OCI-LY7 (cell line): ENCODE results near the gene CHD8. TPM values are rescaled to one million over a fixed set of nuclear protein-coding genes. Genes with fewer than 3 reads are reported as not detected.

Experiments used
- BruUV-seq: library from RNA; stranded (reverse); fragments of 400-500 nt; replicated peaks from 2 replicates; lab custom pipeline; 2021; lab: Mats Ljungman, UMichigan
- CTCF ChIA-PET: fragments of 300-600 bp; sonication (Branson Sonifier 250); formaldehyde crosslinking; loops from one replicate; lab custom pipeline; 2022; ENCODE audit warnings: antibody characterized with exemption; ENCODE audit not compliant: unreplicated experiment; lab: Charles Lee
- POLR2A ChIA-PET: fragments of 300-600 bp; sonication (Branson Sonifier 250); formaldehyde crosslinking; loops from one replicate; lab custom pipeline; 2022; ENCODE audit warnings: antibody characterized with exemption; lab: Charles Lee
- DNase-seq: peaks from one replicate; pipeline ENCODE4 v3.0.0-alpha.2; 2015; ENCODE audit warnings: low spot score
- H2AFZ ChIP-seq: fragments of 200-600 bp; sonication (generic), shearing (Covaris generic); 2 replicates; pipeline ENCODE4 v1.6.1; 2014; ENCODE audit warnings: mild to moderate bottlenecking, antibody characterized with exemption, low read length, moderate library complexity
- H3K27ac ChIP-seq: fragments of 200-600 bp; sonication (generic); 2 replicates; pipeline ENCODE4 v1.5.1; 2014; ENCODE audit warnings: mixed run types, low read depth, mild to moderate bottlenecking, moderate library complexity, low read length, inconsistent platforms; ENCODE audit not compliant: poor library complexity, severe bottlenecking
- H3K36me3 ChIP-seq: fragments of 200-600 bp; sonication (generic); 2 replicates; pipeline ENCODE4 v1.6.1; 2014; ENCODE audit warnings: mild to moderate bottlenecking, antibody characterized with exemption, low read length, moderate library complexity, mixed read lengths; ENCODE audit not compliant: insufficient read depth
- H3K4me1 ChIP-seq: fragments of 200-600 bp; sonication (generic); 2 replicates; pipeline ENCODE4 v1.5.1; 2014; ENCODE audit warnings: mild to moderate bottlenecking, low read length; ENCODE audit not compliant: insufficient read depth, poor library complexity, severe bottlenecking
- H3K4me2 ChIP-seq: fragments of 200-600 bp; sonication (generic); 2 replicates; pipeline ENCODE4 v1.6.1; 2014; ENCODE audit warnings: mild to moderate bottlenecking, low read length
- H3K4me3 ChIP-seq: fragments of 200-600 bp; sonication (generic); 2 replicates; pipeline ENCODE4 v1.5.1; 2014; ENCODE audit warnings: mild to moderate bottlenecking, low read depth, low read length; ENCODE audit not compliant: poor library complexity, severe bottlenecking
- H3K79me2 ChIP-seq: fragments of 200-600 bp; sonication (generic); 2 replicates; pipeline ENCODE4 v1.6.1; 2016; ENCODE audit warnings: low read depth, mild to moderate bottlenecking, low read length, moderate library complexity, mixed read lengths; ENCODE audit not compliant: insufficient read depth
- H3K9me2 ChIP-seq: fragments of 200-600 bp; sonication (generic); 2 replicates; pipeline ENCODE4 v1.6.1; 2016; ENCODE audit warnings: mild to moderate bottlenecking, low read length, mixed read lengths; ENCODE audit not compliant: insufficient read depth
- H3K9me3 ChIP-seq: fragments of 200-600 bp; sonication (generic); 2 replicates; pipeline ENCODE4 v1.6.1; 2014; ENCODE audit warnings: mild to moderate bottlenecking, mixed run types, low read length, mixed read lengths
- H4K20me1 ChIP-seq: fragments of 200-600 bp; sonication (generic); 2 replicates; pipeline ENCODE4 v1.6.1; 2014; ENCODE audit warnings: mild to moderate bottlenecking, antibody characterized with exemption, low read length, moderate library complexity, mixed read lengths; ENCODE audit not compliant: insufficient read depth
- CTCF ChIP-seq: fragments of 200-600 bp; sonication (generic); conservative IDR thresholded peaks from 2 replicates; pipeline ENCODE4 v1.5.1; 2014; ENCODE audit warnings: mild to moderate bottlenecking, antibody characterized with exemption, low read length, moderate library complexity, mixed read lengths
- EZH2phosphoT487 ChIP-seq: fragments of 200-600 bp; sonication (generic); IDR thresholded peaks from 2 replicates; pipeline ENCODE4 v1.6.1; 2018; ENCODE audit warnings: low read depth, borderline replicate concordance, mild to moderate bottlenecking, mixed run types, antibody characterized with exemption, low read length, moderate library complexity, mixed read lengths
- intact Hi-C: fragments of 100-400 bp; cut with micrococcal nuclease; formaldehyde crosslinking; loops from one replicate; pipeline ENCODE4 v1.10.0; 2022; ENCODE audit not compliant: unreplicated experiment
- total RNA-seq, 2 experiments: library from RNA; depleted of rRNA in 1 of 2; stranded (reverse); fragments of >200 nt in 1 of 2; shearing (Covaris generic) in 1 of 2; gene quantifications; 2 replicates each; pipeline ENCODE4 v1.2.3, GENCODE V29; 2014 to 2022

Gene CHD8
- total RNA-seq, 2 experiments from 2014 or later, result 64.1 to 115 TPM

- no TSS peak for BruUV-seq
- no peaks in the 10 kb centered on the region for H3K9me3 ChIP-seq
- TF ChIP-seq EZH2phosphoT487 (no peak), CTCF (no peak)
- peak overlapping the region; percentile 73 for H3K4me2 ChIP-seq
- H3K4me1 ChIP-seq, result peaks cover 21% of the 10 kb centered on the region
- intact Hi-C loops, result loop anchor here (1.0 to 5.0 kb wide), 3 partner anchors 20 to 169 kb away; partner anchors contain the start of genes CHD8, HNRNPC and SUPT16H
- peak overlapping the region; percentile 36 for H3K27ac ChIP-seq
- peak overlapping the region; percentile 81 for H3K4me3 ChIP-seq
- H4K20me1 ChIP-seq, result peaks cover 21% of the 10 kb centered on the region
- POLR2A ChIA-PET, result interaction anchor here (0.6 to 3.6 kb wide), 18 partner anchors 9 to 296 kb away, joined by 3 to 35 read pairs (median 4); partner anchors contain the start of genes CHD8, RAB2B, SALL2 and TOX4
- CTCF ChIA-PET, result interaction anchor here (0.5 to 1.0 kb wide), 3 partner anchors 10 to 334 kb away, joined by 3 to 5 read pairs (median 4); partner anchors contain the start of gene SALL2
- H3K9me2 ChIP-seq, result no peaks in the 10 kb centered on the region
- peak overlapping the region; percentile 17; the same call in 1 of the 2 replicates for H2AFZ ChIP-seq
- no peak for DNase-seq
- peaks cover 40% of the 10 kb centered on the region for H3K36me3 ChIP-seq
- peaks cover 77% of the 10 kb centered on the region for H3K79me2 ChIP-seq
Observed at GRCh38 chr14:21436567-21437062, 19.3 kb downstream of the CHD8 start.

GRCh38 chr14:21431126-21431525 lies 24.8 kb downstream of the CHD8 start:
- peaks cover 48% of the 10 kb centered on the region for H3K79me2 ChIP-seq
- POLR2A ChIA-PET, result interaction anchor here (1.0 to 1.5 kb wide), 2 partner anchors 15 to 39 kb away, joined by 3 read pairs; no protein-coding TSS in a partner anchor

More at GRCh38 chr14:21431126-21431525, 24.8 kb downstream of the CHD8 start:
- no TSS peak for BruUV-seq
- Histone ChIP-seq H3K9me3 (no peaks in the 10 kb centered on the region), H3K9me2 (no peaks in the 10 kb centered on the region), H3K4me3 (no peak overlapping the region), H2AFZ (no peak overlapping the region), H3K36me3 (peaks cover 83% of the 10 kb centered on the region), H3K4me2 (no peak overlapping the region), H4K20me1 (peaks cover 15% of the 10 kb centered on the region), H3K4me1 (peaks cover 10% of the 10 kb centered on the region), H3K27ac (no peak overlapping the region)
- DNase-seq, result no peak
- CTCF ChIA-PET, result no interaction called here
- no peak for TF ChIP-seq CTCF
- TF ChIP-seq EZH2phosphoT487, result no peak
- intact Hi-C loops, result no loop called here
